ENCODE results near the gene PDK4.

PDK4 gene

DNA sequence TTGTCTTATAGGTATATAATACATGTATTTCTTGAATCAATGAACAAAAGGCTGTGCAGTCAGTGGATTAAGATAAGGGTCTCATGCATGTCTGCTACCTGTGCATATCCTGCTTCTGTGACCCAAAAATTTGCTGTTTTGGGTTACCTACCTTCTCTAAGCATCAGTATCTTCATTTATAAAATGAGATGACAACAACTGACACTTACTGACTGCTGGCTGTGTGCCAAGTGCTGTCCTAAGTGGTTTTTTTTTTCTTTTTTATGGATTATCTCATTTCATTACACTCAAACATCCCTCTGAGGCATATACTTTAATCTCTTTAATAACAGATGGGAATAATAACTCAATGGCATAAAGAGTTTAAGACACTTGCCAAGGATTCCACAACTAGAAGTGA lies 2.1 kb downstream of the PDK4 start:
- Histone ChIP-seq H3K27ac (replicated peaks) (no peak overlapping the region), H3K4me3 (replicated peaks; ENCODE audit: insufficient read depth, low read length) (no peak overlapping the region), H3K27me3 (ENCODE audit: insufficient read depth, poor library complexity, severe bottlenecking) (peaks cover 17% of the 10 kb centered on the region)
- no peak for TF ChIP-seq POLR2AphosphoS5 (IDR thresholded peaks at IDR 0.05; ENCODE audit: low read depth)
- TF ChIP-seq, protein P1, sequence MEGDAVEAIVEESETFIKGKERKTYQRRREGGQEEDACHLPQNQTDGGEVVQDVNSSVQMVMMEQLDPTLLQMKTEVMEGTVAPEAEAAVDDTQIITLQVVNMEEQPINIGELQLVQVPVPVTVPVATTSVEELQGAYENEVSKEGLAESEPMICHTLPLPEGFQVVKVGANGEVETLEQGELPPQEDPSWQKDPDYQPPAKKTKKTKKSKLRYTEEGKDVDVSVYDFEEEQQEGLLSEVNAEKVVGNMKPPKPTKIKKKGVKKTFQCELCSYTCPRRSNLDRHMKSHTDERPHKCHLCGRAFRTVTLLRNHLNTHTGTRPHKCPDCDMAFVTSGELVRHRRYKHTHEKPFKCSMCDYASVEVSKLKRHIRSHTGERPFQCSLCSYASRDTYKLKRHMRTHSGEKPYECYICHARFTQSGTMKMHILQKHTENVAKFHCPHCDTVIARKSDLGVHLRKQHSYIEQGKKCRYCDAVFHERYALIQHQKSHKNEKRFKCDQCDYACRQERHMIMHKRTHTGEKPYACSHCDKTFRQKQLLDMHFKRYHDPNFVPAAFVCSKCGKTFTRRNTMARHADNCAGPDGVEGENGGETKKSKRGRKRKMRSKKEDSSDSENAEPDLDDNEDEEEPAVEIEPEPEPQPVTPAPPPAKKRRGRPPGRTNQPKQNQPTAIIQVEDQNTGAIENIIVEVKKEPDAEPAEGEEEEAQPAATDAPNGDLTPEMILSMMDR (IDR thresholded peaks at IDR 0.05; ENCODE audit: insufficient read depth, low read length), result no peak
- TF ChIP-seq GABPA (IDR thresholded peaks at IDR 0.05; ENCODE audit: low read depth), result no peak
- TF ChIP-seq SPI1 (IDR thresholded peaks at IDR 0.05; ENCODE audit: borderline replicate concordance, low read depth), result no peak
- TF ChIP-seq, protein P2, sequence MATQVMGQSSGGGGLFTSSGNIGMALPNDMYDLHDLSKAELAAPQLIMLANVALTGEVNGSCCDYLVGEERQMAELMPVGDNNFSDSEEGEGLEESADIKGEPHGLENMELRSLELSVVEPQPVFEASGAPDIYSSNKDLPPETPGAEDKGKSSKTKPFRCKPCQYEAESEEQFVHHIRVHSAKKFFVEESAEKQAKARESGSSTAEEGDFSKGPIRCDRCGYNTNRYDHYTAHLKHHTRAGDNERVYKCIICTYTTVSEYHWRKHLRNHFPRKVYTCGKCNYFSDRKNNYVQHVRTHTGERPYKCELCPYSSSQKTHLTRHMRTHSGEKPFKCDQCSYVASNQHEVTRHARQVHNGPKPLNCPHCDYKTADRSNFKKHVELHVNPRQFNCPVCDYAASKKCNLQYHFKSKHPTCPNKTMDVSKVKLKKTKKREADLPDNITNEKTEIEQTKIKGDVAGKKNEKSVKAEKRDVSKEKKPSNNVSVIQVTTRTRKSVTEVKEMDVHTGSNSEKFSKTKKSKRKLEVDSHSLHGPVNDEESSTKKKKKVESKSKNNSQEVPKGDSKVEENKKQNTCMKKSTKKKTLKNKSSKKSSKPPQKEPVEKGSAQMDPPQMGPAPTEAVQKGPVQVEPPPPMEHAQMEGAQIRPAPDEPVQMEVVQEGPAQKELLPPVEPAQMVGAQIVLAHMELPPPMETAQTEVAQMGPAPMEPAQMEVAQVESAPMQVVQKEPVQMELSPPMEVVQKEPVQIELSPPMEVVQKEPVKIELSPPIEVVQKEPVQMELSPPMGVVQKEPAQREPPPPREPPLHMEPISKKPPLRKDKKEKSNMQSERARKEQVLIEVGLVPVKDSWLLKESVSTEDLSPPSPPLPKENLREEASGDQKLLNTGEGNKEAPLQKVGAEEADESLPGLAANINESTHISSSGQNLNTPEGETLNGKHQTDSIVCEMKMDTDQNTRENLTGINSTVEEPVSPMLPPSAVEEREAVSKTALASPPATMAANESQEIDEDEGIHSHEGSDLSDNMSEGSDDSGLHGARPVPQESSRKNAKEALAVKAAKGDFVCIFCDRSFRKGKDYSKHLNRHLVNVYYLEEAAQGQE (IDR thresholded peaks at IDR 0.05; ENCODE audit: insufficient replicate concordance, low read depth), result no peak
- no peak for DNase-seq (ENCODE audit: low read depth in 1 of 2, low spot score in 1 of 2)

DNA sequence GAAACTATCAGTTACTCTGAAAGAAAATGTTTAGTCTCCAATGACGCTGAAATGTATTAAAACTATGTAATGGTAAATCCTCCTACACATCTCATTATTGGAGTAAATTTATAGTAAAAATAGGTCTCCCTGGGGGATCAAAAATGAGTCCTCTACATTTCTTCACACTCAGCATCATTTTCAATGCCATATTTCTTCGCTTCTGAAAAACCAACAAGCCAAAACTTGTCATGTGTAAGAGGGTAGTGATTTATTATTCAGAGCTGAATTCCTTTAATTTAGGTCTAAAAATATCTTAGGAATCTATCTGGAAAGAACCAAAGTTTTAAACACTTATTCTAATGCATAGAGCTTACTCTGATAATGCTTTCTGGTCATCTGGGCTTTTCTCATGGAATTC lies 3.0 kb downstream of the PDK4 start:
- Histone ChIP-seq H3K4me3 (replicated peaks; ENCODE audit: insufficient read depth, low read length) (no peak overlapping the region), H3K27ac (replicated peaks) (no peak overlapping the region), H3K27me3 (ENCODE audit: insufficient read depth, poor library complexity, severe bottlenecking) (peaks cover 17% of the 10 kb centered on the region)
- TF ChIP-seq, protein P2 (IDR thresholded peaks at IDR 0.05; ENCODE audit: insufficient replicate concordance, low read depth), result no peak
- TF ChIP-seq POLR2AphosphoS5 (IDR thresholded peaks at IDR 0.05; ENCODE audit: low read depth) (no peak), GABPA (IDR thresholded peaks at IDR 0.05; ENCODE audit: low read depth) (no peak), SPI1 (IDR thresholded peaks at IDR 0.05; ENCODE audit: borderline replicate concordance, low read depth) (no peak)
- TF ChIP-seq, protein P1 (IDR thresholded peaks at IDR 0.05; ENCODE audit: insufficient read depth, low read length), result no peak
- no peak for DNase-seq (ENCODE audit: low read depth in 1 of 2, low spot score in 1 of 2)

DNA sequence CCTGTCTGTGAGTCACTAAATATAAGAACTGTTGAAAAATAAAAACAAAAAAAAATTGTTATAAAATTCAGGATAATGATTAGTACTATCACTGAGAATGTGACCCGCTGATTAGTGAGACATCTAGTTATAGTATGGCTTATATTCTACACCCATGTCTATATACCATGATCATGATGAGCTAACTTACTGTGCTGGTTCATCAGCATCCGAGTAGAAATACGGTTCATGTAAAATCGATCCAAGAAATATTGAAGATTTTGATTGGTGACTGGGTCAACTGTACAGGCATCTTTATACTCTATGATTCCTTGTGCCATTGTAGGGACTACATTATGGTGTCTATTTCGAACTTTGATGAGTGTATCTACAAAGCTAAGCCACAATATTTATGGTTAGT lies 3.7 kb downstream of the PDK4 start:
- no peak overlapping the region for H3K4me3 ChIP-seq (replicated peaks; ENCODE audit: insufficient read depth, low read length)
- no peak overlapping the region for H3K27ac ChIP-seq (replicated peaks)
- DNase-seq (ENCODE audit: low read depth in 1 of 2, low spot score in 1 of 2), result no peak
- H3K27me3 ChIP-seq (ENCODE audit: insufficient read depth, poor library complexity, severe bottlenecking), result peaks cover 17% of the 10 kb centered on the region
- TF ChIP-seq, protein P1 (IDR thresholded peaks at IDR 0.05; ENCODE audit: insufficient read depth, low read length), result no peak
- TF ChIP-seq POLR2AphosphoS5 (IDR thresholded peaks at IDR 0.05; ENCODE audit: low read depth), result no peak
- no peak for TF ChIP-seq GABPA (IDR thresholded peaks at IDR 0.05; ENCODE audit: low read depth)
- no peak for TF ChIP-seq SPI1 (IDR thresholded peaks at IDR 0.05; ENCODE audit: borderline replicate concordance, low read depth)
- TF ChIP-seq, protein P2 (IDR thresholded peaks at IDR 0.05; ENCODE audit: insufficient replicate concordance, low read depth), result no peak

Measured in HL-60 (cell line).